ENCODE results near the gene PPARGC1A. TPM values are rescaled to one million over a fixed set of nuclear protein-coding genes. Genes with fewer than 3 reads are reported as not detected.

The PPARGC1A gene
- total RNA-seq, 4 donors from 2014 or later, result 13.8 to 22.8 (median 17.1) TPM

DNA sequence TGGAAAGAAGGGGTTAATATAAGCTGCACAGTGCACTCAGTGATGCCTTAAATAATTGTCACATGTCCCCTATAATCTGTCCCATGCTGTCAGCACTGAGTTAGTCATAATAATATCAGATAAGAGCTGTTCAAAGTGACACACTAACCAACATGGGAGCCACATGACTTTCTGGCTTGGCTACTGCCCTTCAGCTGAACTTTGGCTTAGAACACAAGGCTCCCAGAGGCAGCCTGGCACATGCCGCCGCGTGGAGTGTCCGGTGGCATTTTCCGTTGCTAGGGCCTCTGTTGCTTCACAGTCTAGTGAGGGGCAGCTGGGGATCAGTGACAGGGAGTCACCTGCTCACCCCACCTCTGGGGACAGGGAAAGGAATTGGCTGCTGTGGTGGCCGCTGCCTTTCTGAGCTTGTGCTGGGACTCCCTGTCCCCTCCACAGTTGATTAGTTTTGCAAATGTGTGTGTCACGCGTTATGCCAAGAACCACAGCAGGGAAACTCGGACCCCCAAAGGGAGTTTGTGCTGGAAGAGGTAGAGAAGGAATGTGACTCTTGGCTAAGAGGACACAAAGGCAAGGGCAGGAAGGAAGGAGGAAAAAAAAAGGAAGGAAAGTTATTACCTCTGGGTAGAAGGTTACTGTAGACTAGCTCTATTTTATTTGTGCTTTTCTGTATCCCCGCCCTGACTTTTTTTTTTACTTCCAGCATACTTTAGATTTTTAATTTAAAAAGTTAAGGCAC is 41.1 kb upstream of the PPARGC1A start:
- peak overlapping the region; percentile 14 to 66 (median 52) for H3K27ac ChIP-seq (replicated peaks in 1 of 4)
- 56% methylated on average over 8 of the region's 10 CpGs for WGBS
- peaks cover 29 to 55% (median 52%) of the 10 kb centered on the region in 4 donors for H3K4me1 ChIP-seq
- no peaks in the 10 kb centered on the region for H3K9me3 ChIP-seq
- TF ChIP-seq, protein P1, sequence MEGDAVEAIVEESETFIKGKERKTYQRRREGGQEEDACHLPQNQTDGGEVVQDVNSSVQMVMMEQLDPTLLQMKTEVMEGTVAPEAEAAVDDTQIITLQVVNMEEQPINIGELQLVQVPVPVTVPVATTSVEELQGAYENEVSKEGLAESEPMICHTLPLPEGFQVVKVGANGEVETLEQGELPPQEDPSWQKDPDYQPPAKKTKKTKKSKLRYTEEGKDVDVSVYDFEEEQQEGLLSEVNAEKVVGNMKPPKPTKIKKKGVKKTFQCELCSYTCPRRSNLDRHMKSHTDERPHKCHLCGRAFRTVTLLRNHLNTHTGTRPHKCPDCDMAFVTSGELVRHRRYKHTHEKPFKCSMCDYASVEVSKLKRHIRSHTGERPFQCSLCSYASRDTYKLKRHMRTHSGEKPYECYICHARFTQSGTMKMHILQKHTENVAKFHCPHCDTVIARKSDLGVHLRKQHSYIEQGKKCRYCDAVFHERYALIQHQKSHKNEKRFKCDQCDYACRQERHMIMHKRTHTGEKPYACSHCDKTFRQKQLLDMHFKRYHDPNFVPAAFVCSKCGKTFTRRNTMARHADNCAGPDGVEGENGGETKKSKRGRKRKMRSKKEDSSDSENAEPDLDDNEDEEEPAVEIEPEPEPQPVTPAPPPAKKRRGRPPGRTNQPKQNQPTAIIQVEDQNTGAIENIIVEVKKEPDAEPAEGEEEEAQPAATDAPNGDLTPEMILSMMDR (IDR thresholded peaks at IDR 0.05), result no peak
- TF ChIP-seq POLR2AphosphoS5 (IDR thresholded peaks at IDR 0.05), result peak in 1 of 2 donors; percentile 55
- intact Hi-C loops (cut with DNase I), result no loop called here
- no peaks in the 10 kb centered on the region for H3K27me3 ChIP-seq
- no peak for DNase-seq (ENCODE audit: extremely low spot score)
- no peaks in the 10 kb centered on the region for H3K36me3 ChIP-seq
- no peak overlapping the region for H3K4me3 ChIP-seq

DNA sequence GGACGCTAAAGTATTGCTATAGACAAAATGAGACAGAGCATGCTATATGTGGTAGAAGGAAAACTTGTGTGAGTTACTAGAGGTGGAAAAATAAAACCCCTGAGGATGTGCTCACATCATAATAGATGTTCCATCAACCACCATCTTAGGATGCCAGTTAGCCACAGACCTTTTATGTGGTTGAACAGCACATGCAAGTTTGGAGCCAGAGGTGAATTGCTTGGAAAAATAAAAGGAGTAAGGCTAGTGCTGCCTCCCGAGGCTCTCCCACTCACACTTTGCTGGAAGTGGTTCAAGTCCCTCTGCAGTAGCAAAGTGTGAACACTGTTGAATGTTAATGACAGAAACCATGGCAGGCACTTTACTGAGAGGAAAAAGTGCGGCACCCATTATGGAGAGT is 39.4 kb upstream of the PPARGC1A start:
- Histone ChIP-seq H3K9me3 (no peaks in the 10 kb centered on the region), H3K27me3 (no peaks in the 10 kb centered on the region), H3K36me3 (no peaks in the 10 kb centered on the region), H3K27ac (replicated peaks in 1 of 4) (no peak overlapping the region), H3K4me1 (peaks cover 24 to 44% (median 38%) of the 10 kb centered on the region in 4 donors), H3K4me3 (no peak overlapping the region)
- no peak for DNase-seq (ENCODE audit: extremely low spot score)
- intact Hi-C loops (cut with DNase I), result no loop called here
- TF ChIP-seq POLR2A (IDR thresholded peaks at IDR 0.05; ENCODE audit: low read depth) (no peak), EP300 (IDR thresholded peaks at IDR 0.05) (no peak), POLR2AphosphoS5 (IDR thresholded peaks at IDR 0.05) (no peak)
- TF ChIP-seq, protein P1 (IDR thresholded peaks at IDR 0.05), result no peak
- 83% methylated on average over 3 of the region's 3 CpGs for WGBS

DNA sequence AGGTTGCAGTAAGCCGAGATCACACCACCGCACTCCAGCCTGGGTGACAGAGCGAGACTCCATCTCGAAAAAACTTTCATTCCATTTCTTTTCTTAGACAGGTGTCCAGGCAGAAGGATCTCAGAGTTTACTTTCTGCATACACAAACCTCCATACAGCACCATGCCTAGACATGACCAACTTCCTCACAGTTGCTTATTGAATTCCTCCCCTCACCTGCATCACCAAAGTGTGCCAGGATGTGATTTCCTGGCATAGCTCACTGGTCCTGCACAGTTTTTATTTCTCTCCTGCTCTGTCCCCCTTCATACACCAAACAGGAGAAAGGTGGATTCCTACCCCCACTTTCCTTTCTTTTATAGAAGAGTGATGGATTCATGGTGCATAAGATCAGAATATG is 34.7 kb upstream of the PPARGC1A start:
- H3K36me3 ChIP-seq, result no peaks in the 10 kb centered on the region
- H3K9me3 ChIP-seq, result no peaks in the 10 kb centered on the region
- WGBS, result 88% methylated on average over 4 of the region's 4 CpGs
- intact Hi-C loops (cut with DNase I), result no loop called here
- no peak overlapping the region for H3K4me3 ChIP-seq
- TF ChIP-seq, protein P1 (IDR thresholded peaks at IDR 0.05), result no peak
- TF ChIP-seq POLR2A (IDR thresholded peaks at IDR 0.05; ENCODE audit: low read depth) (no peak), POLR2AphosphoS5 (IDR thresholded peaks at IDR 0.05) (no peak), EP300 (IDR thresholded peaks at IDR 0.05) (no peak)
- no peak for DNase-seq (ENCODE audit: extremely low spot score)
- no peaks in the 10 kb centered on the region for H3K27me3 ChIP-seq
- H3K4me1 ChIP-seq, result peaks cover 0 to 8% (median 2%) of the 10 kb centered on the region in 4 donors
- H3K27ac ChIP-seq (replicated peaks in 1 of 4), result no peak overlapping the region

DNA sequence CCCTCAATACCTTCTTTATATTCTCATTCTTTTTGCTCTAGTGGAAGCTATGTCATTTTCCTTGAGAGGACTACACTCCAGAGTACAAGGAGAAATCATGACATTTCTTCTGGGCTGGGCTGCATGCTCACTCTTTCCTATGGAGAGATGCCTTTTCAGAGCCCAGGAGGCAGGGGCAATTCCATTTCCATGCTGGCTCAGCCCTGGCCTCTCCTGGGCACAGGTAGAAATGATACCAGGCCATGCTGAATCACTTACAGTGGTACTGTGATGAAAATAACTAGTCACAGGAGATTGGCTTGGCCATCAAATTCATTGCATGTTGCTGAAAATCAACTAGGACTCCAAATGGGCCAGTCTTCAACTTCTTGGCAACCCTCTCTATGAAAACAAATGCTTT is 34.0 kb upstream of the PPARGC1A start:
- intact Hi-C loops (cut with DNase I), result no loop called here

More for the DNA sequence above, 34.0 kb upstream of the PPARGC1A start:
- DNase-seq (ENCODE audit: extremely low spot score), result no peak
- H3K27me3 ChIP-seq, result no peaks in the 10 kb centered on the region
- no peaks in the 10 kb centered on the region for H3K36me3 ChIP-seq
- TF ChIP-seq POLR2AphosphoS5 (IDR thresholded peaks at IDR 0.05) (no peak), EP300 (IDR thresholded peaks at IDR 0.05) (no peak), POLR2A (IDR thresholded peaks at IDR 0.05; ENCODE audit: low read depth) (no peak)
- TF ChIP-seq, protein P1 (IDR thresholded peaks at IDR 0.05), result peak in 1 of 3 experiments; percentile 2
- H3K9me3 ChIP-seq, result no peaks in the 10 kb centered on the region
- no peak overlapping the region for H3K4me3 ChIP-seq
- no peak overlapping the region for H3K27ac ChIP-seq (replicated peaks in 1 of 4)
- H3K4me1 ChIP-seq, result peaks cover 0 to 8% (median 2%) of the 10 kb centered on the region in 4 donors
